T-cell (primary cell): Measurements from ENCODE around the gene MLH1. TPM values are rescaled to one million over a fixed set of nuclear protein-coding genes. Genes with fewer than 3 reads are reported as not detected.
A peak's percentile ranks its signal among the peaks of the same experiment; 100 is the strongest.

ENCODE experiments used
- ATAC-seq, 4 experiments: fragments of 200-7000 bp in 3 of 4; fragments of 150-1000 bp in 1 of 4; cut with Tn5 transposase; replicated peaks in 1 of 4; 1 replicate in 3 of 4; 2 replicates in 1 of 4; pipeline ENCODE4 v1.10.0; 2021; ENCODE audit warnings: moderate library complexity in 3 of 4, mild to moderate bottlenecking in 2 of 4, moderate number of reproducible peaks in 1 of 4
- CTCF ChIA-PET, 2 donors: fragments of 300-600 bp; sonication (Branson Sonifier 250); formaldehyde crosslinking; loops; one replicate each; lab custom pipeline; 2022; ENCODE audit warnings: antibody characterized with exemption in 2 of 2; lab: Charles Lee
- POLR2A ChIA-PET, 2 donors: fragments of 300-600 bp; sonication (Branson Sonifier 250); formaldehyde crosslinking; loops; one replicate each; lab custom pipeline; 2022; ENCODE audit warnings: antibody characterized with exemption in 2 of 2; lab: Charles Lee
- DNase-seq, 35 experiments: peaks; one replicate each; pipeline versions ENCODE4 v3.0.0 to v3.0.0-alpha.2; 2013 to 2023
- H3K27ac ChIP-seq: one replicate; pipeline ENCODE4 v1.5.1; 2013; ENCODE audit warnings: low read length
- H3K27me3 ChIP-seq, 2 experiments: replicated peaks in 1 of 2; 1 replicate in 1 of 2; 2 replicates in 1 of 2; pipeline versions ENCODE4 v1.6.1 to v1.7.0; 2013; ENCODE audit warnings: low read length in 1 of 2, mixed read lengths in 1 of 2; ENCODE audit not compliant: control insufficient read depth in 2 of 2, insufficient read depth in 2 of 2; ENCODE audit errors: extremely low read depth in 1 of 2
- H3K36me3 ChIP-seq, 2 donors: 1 replicate in 1 of 2; 2 replicates in 1 of 2; pipeline versions ENCODE4 v1.6.1 to v1.7.0; 2013; ENCODE audit warnings: low read length in 1 of 2; ENCODE audit not compliant: control insufficient read depth in 2 of 2, insufficient read depth in 1 of 2; ENCODE audit errors: extremely low read depth in 1 of 2
- H3K4me1 ChIP-seq, 2 experiments: 1 replicate in 1 of 2; 2 replicates in 1 of 2; pipeline versions ENCODE4 v1.6.1 to v1.7.0; 2013; ENCODE audit warnings: low read length in 2 of 2, mixed read lengths in 1 of 2; ENCODE audit not compliant: insufficient read depth in 2 of 2, control insufficient read depth in 1 of 2; ENCODE audit errors: extremely low read depth in 1 of 2
- H3K4me3 ChIP-seq, 2 donors: 1 replicate in 1 of 2; 2 replicates in 1 of 2; pipeline versions ENCODE4 v1.5.1 to v1.7.0; 2013; ENCODE audit warnings: mild to moderate bottlenecking in 2 of 2, low read length in 1 of 2, moderate library complexity in 1 of 2; ENCODE audit not compliant: control insufficient read depth in 1 of 2; ENCODE audit errors: extremely low read depth in 1 of 2
- H3K9me3 ChIP-seq: 2 replicates; pipeline ENCODE4 v1.7.0; 2013
- H3K27ac Mint-ChIP-seq, 2 donors: one replicate each; pipeline ENCODE4 v1.8.0; 2020 to 2021; ENCODE audit warnings: mild to moderate bottlenecking in 2 of 2, mixed read lengths in 2 of 2
- H3K27me3 Mint-ChIP-seq, 2 donors: one replicate each; pipeline ENCODE4 v1.8.0; 2021 to 2022; ENCODE audit warnings: mixed read lengths in 2 of 2
- H3K36me3 Mint-ChIP-seq: one replicate; pipeline ENCODE4 v1.8.0; 2021; ENCODE audit warnings: mixed read lengths
- H3K4me1 Mint-ChIP-seq, 3 donors: one replicate each; pipeline ENCODE4 v1.8.0; 2020 to 2022; ENCODE audit warnings: mixed read lengths in 3 of 3, mild to moderate bottlenecking in 1 of 3
- H3K4me3 Mint-ChIP-seq, 3 donors: one replicate each; pipeline ENCODE4 v1.8.0; 2020 to 2022; ENCODE audit warnings: mild to moderate bottlenecking in 3 of 3, mixed read lengths in 3 of 3, moderate library complexity in 3 of 3
- H3K9me3 Mint-ChIP-seq, 3 donors: one replicate each; pipeline ENCODE4 v1.8.0; 2020 to 2022; ENCODE audit warnings: mixed read lengths in 3 of 3
- WGBS: methylation state at CpG from one replicate; pipeline ENCODE4 v1.1.5; 2013; ENCODE audit warnings: missing lambda C conversion rate; ENCODE audit not compliant: insufficient coverage; 5-methylcytosine and 5-hydroxymethylcytosine counted together
- total RNA-seq, 35 experiments: library from RNA in 6 of 35; stranded (reverse) in 6 of 35; fragments of 120-200 nt in 1 of 35; gene quantifications; one replicate each; pipeline versions ENCODE4 v1.2.1 to v1.2.4 and lab custom pipeline; 2013 to 2026

MLH1 gene
- total RNA-seq, 5 donors from 2014 or later (not counting 1 experiment from before 2014, with no cell fraction given) = 24.7 to 32.4 (median 28.6) TPM

GRCh38 chr3:36989568-36989967 is 3.8 kb upstream of the MLH1 start:
- Histone ChIP-seq H3K4me3 (no peak overlapping the region), H3K27me3 (no peaks in the 10 kb centered on the region), H3K36me3 (peaks cover 5 to 41% of the 10 kb centered on the region in 2 donors), H3K4me1 (peaks cover 20 to 52% of the 10 kb centered on the region in 2 experiments), H3K9me3 (no peaks in the 10 kb centered on the region), H3K27ac (no peak overlapping the region)
- Mint-ChIP-seq H3K4me3 (peak overlapping the region; percentile 43 to 62 (median 58)), H3K27ac (peak overlapping the region in 1 of 2 donors; percentile 52), H3K4me1 (peaks cover 32 to 42% (median 41%) of the 10 kb centered on the region in 3 donors), H3K36me3 (peaks cover 37% of the 10 kb centered on the region), H3K27me3 (no peaks in the 10 kb centered on the region), H3K9me3 (no peaks in the 10 kb centered on the region)
- ATAC-seq (no peak), DNase-seq (no peak)
- CTCF ChIA-PET = interaction anchor here (0.6 to 1.7 kb wide), 5 partner anchors 30 to 289 kb away, joined by 3 to 8 read pairs (median 3); no protein-coding TSS in a partner anchor
- POLR2A ChIA-PET = interaction anchor here in 1 of 2 donors (0.6 to 0.9 kb wide), 4 partner anchors 22 to 1083 kb away, joined by 3 to 6 read pairs (median 6); partner anchors contain the start of gene PLCD1

- peak in 1 of 35 experiments; percentile 25 for DNase-seq
- ChIA-PET CTCF (interaction anchor here (0.6 to 1.0 kb wide), 2 partner anchors 29 to 32 kb away, joined by 3 read pairs; no protein-coding TSS in a partner anchor), POLR2A (interaction anchor here (0.6 to 2.0 kb wide), 3 partner anchors 33 to 115 kb away, joined by 3 to 8 read pairs (median 5); no protein-coding TSS in a partner anchor)
- no peaks in the 10 kb centered on the region for H3K9me3 ChIP-seq
- peaks cover 5 to 31% of the 10 kb centered on the region in 2 donors for H3K36me3 ChIP-seq
- peaks cover 25 to 53% of the 10 kb centered on the region in 2 experiments for H3K4me1 ChIP-seq
- no peaks in the 10 kb centered on the region for H3K27me3 ChIP-seq
- ATAC-seq = no peak
- peak overlapping the region; percentile 99 for H3K27ac ChIP-seq
- H3K36me3 Mint-ChIP-seq = peaks cover 23% of the 10 kb centered on the region
- peak overlapping the region in 1 of 3 donors; percentile 43 for H3K4me3 Mint-ChIP-seq
- H3K9me3 Mint-ChIP-seq = no peaks in the 10 kb centered on the region
- WGBS = no CpG with 5 or more reads among the region's 3 CpGs
- H3K27me3 Mint-ChIP-seq = no peaks in the 10 kb centered on the region
- no peak overlapping the region for H3K27ac Mint-ChIP-seq
- H3K4me3 ChIP-seq = peak overlapping the region in 1 of 2 donors; percentile 91
- peaks cover 27 to 42% (median 37%) of the 10 kb centered on the region in 3 donors for H3K4me1 Mint-ChIP-seq
These were observed 2.2 kb upstream of the MLH1 start for GRCh38 chr3:36991147-36991546.

- Histone ChIP-seq H3K4me1 (peaks cover 25 to 51% of the 10 kb centered on the region in 2 experiments), H3K27ac (peak overlapping the region; percentile 99), H3K9me3 (no peaks in the 10 kb centered on the region), H3K4me3 (peak overlapping the region; percentile 91 to 92), H3K36me3 (peaks cover 0 to 31% of the 10 kb centered on the region in 2 donors), H3K27me3 (no peaks in the 10 kb centered on the region)
- Mint-ChIP-seq H3K4me3 (no peak overlapping the region), H3K27me3 (no peaks in the 10 kb centered on the region), H3K4me1 (peaks cover 29 to 49% (median 43%) of the 10 kb centered on the region in 3 donors), H3K9me3 (no peaks in the 10 kb centered on the region), H3K36me3 (peaks cover 32% of the 10 kb centered on the region), H3K27ac (no peak overlapping the region)
- ATAC-seq (no peak), DNase-seq (peak in 5 of 35 experiments; percentile 1 to 17 (median 3))
- CTCF ChIA-PET = interaction anchor here (0.6 to 2.0 kb wide), 11 partner anchors 23 to 221 kb away, joined by 3 to 14 read pairs (median 5); no protein-coding TSS in a partner anchor
- 6% methylated on average over 11 of the region's 24 CpGs for WGBS
- POLR2A ChIA-PET = interaction anchor here (0.5 to 3.2 kb wide), 14 partner anchors 10 to 1173 kb away, joined by 3 to 18 read pairs (median 5); partner anchors contain the start of genes OXSR1 (in 1 of the 2) and TRANK1 (in 1 of the 2)
These were observed 1.2 kb upstream of the MLH1 start for GRCh38 chr3:36991923-36992805.

GRCh38 chr3:36992806-36993325 is 452 bp upstream of the MLH1 start, which contains the start of gene EPM2AIP1:
TSS of gene EPM2AIP1 (minus strand) at chr3:36993131. CDS start at chr3:36993077, 54 bp downstream.
- Mint-ChIP-seq H3K27me3 (no peaks in the 10 kb centered on the region), H3K9me3 (no peaks in the 10 kb centered on the region), H3K4me3 (no peak within 1 kb of the TSS), H3K27ac (no peak within 1 kb of the TSS), H3K4me1 (peaks cover 31 to 49% (median 42%) of the 10 kb centered on the region in 3 donors), H3K36me3 (peaks cover 33% of the 10 kb centered on the region)
- ATAC-seq (peak; percentile 85 to 88 (median 86)), DNase-seq (peak in 19 of 35 experiments; percentile 93 to 100 (median 98))
- Histone ChIP-seq H3K9me3 (no peaks in the 10 kb centered on the region), H3K27me3 (no peaks in the 10 kb centered on the region), H3K36me3 (peaks cover 6 to 31% of the 10 kb centered on the region in 2 donors), H3K4me3 (peak within 1 kb of the TSS; percentile 91 to 92), H3K4me1 (peaks cover 25 to 51% of the 10 kb centered on the region in 2 experiments), H3K27ac (peak within 1 kb of the TSS; percentile 99)
- POLR2A ChIA-PET = interaction anchor here (0.5 to 3.2 kb wide), 20 partner anchors 11 to 1172 kb away, joined by 3 to 18 read pairs (median 4); partner anchors contain the start of genes OXSR1 (in 1 of the 2) and TRANK1 (in 1 of the 2)
- CTCF ChIA-PET = interaction anchor here (0.6 to 2.0 kb wide), 9 partner anchors 22 to 220 kb away, joined by 3 to 14 read pairs (median 5); no protein-coding TSS in a partner anchor
- WGBS = under 1% methylated on average over 48 of the region's 48 CpGs

- ChIA-PET CTCF (interaction anchor here in 1 of 2 donors (0.7 kb wide), 1 partner anchor 74 kb away, joined by 3 read pairs; no protein-coding TSS in a partner anchor), POLR2A (interaction anchor here in 1 of 2 donors (0.6 kb wide), 1 partner anchor 67 kb away, joined by 9 read pairs; no protein-coding TSS in a partner anchor)
- Mint-ChIP-seq H3K4me1 (no peaks in the 10 kb centered on the region), H3K9me3 (no peaks in the 10 kb centered on the region), H3K4me3 (no peak overlapping the region), H3K27ac (no peak overlapping the region), H3K36me3 (peaks cover 58% of the 10 kb centered on the region), H3K27me3 (no peaks in the 10 kb centered on the region)
- Histone ChIP-seq H3K27ac (no peak overlapping the region), H3K27me3 (no peaks in the 10 kb centered on the region), H3K36me3 (peaks cover 5 to 72% of the 10 kb centered on the region in 2 donors), H3K4me1 (no peaks in the 10 kb centered on the region), H3K4me3 (no peak overlapping the region), H3K9me3 (no peaks in the 10 kb centered on the region)
- ATAC-seq (no peak), DNase-seq (no peak)
- WGBS = 90% methylated on average over 2 of the region's 2 CpGs
These were observed 21.3 kb downstream of the MLH1 start for GRCh38 chr3:37014620-37015019.
